C4-2B (cell line): ENCODE results near the gene LDLRAP1.
"Not testable (repeated sequence)": the region's sequence is repeated elsewhere in the genome, so short reads cannot be mapped to it uniquely, and the experiment has no call there.

ENCODE experiments used
- CTCF ChIP-seq: fragments of 450-650 bp; conservative IDR thresholded peaks from 2 replicates; pipeline ENCODE4 v1.5.1; 2017; ENCODE audit warnings: mild to moderate bottlenecking
- ZFX ChIP-seq: fragments of 450-650 bp; IDR thresholded peaks from 2 replicates; pipeline ENCODE4 v1.6.1; 2017

GRCh38 chr1:25506566-25507463, 36.6 kb upstream of the LDLRAP1 start:
- not testable (repeated sequence) for TF ChIP-seq CTCF, ZFX
